Ovary (tissue), 3 donors: ENCODE results near the gene PRSS27.

ENCODE experiments used
- CTCF ChIP-seq, 3 donors: fragments of 450-650 bp in 2 of 3; fragments of 200-600 bp in 1 of 3; IDR thresholded peaks; one replicate each; pipeline versions ENCODE4 v1.5.1 to v1.8.0; 2016 to 2022; ENCODE audit warnings: antibody characterized with exemption in 3 of 3, mild to moderate bottlenecking in 1 of 3
- EP300 ChIP-seq: sonication (generic); formaldehyde crosslinking; IDR thresholded peaks from one replicate; pipeline ENCODE4 v1.6.1; 2017; ENCODE audit warnings: antibody characterized with exemption
- donor health status: DM: no; HTN: no; CAD: no.

- no peak for TF ChIP-seq CTCF (IDR thresholded peaks at IDR 0.05)
- no peak for TF ChIP-seq EP300
Measured at GRCh38 chr16:2745116-2745890, 25.3 kb upstream of the PRSS27 start.
